NCI-H524 (cell line): Measurements from ENCODE around the gene SNU13.
"Not testable (repeated sequence)": the region's sequence is repeated elsewhere in the genome, so short reads cannot be mapped to it uniquely, and the experiment has no call there.

Experiments used
- DNase-seq, 2 experiments: peaks; one replicate each; lab custom pipeline; 2025; lab: John Stamatoyannopoulos, UW

Gene SNU13

DNA sequence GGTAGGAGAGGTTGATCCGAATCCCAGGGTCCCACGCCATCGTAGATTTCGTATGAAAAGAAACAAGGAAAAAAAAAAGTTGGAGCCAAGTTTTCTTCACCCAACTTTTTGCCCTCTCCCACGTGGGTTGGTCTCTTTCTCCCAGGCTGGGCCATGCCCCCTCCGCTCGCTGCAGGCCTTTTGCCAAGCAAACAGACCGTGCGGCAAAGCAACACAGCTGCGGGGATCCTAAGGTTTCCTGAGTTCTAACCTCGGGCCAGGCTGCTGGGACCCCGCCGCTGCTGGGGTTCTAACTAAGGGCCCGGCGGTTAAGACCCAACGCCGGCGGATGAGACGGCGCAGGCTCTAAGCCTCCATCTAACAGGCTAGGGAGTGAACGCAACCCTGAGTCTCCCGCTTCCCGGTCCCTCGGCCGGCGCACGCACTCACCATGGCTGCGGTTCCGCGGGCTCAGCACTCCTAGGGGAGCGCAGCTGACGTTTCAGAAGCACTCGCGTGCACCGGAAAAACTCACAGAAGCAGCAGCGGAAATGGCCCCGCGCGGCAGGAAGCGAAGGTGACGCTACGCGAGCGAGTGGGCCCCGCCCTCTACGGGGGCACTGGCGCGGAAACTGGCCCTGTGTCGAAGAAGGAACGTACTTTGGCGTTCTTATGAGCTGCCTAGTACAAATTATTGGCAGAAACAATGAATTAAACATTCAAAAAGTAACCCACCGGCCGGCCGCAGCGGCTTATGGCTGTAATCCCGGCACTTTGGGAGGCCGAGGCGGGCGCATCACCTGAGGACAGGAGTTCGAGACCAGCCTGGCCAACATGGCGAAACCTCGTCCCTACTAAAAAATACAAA is at the start of gene SNU13:
Gene SNU13, minus strand, starts transcription at position 503 of the 847 bp plus-strand sequence. Its CDS starts 71 bp downstream, at position 432.
- peak; percentile 83 to 92 for DNase-seq

DNA sequence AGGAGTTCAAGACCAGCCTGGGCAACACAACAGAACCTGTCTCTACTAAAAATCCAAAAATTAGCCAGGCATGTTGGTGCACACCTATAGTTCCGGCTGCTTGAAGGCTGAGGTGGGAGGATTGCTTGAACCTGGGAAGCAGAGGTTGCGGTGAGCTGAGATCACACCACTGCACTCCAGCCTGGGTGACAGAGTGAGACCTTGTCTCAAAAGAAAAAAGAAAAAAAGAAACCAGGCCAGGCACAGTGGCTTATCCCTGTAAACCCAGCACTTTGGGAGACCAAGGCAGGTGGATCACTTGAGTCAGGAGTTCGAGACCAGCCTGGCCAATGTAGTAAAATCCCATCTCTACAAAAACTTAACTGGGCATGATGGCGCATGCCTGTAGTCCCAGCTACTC is 44.6 kb upstream of the SNU13 start:
- DNase-seq: not testable (repeated sequence)

DNA sequence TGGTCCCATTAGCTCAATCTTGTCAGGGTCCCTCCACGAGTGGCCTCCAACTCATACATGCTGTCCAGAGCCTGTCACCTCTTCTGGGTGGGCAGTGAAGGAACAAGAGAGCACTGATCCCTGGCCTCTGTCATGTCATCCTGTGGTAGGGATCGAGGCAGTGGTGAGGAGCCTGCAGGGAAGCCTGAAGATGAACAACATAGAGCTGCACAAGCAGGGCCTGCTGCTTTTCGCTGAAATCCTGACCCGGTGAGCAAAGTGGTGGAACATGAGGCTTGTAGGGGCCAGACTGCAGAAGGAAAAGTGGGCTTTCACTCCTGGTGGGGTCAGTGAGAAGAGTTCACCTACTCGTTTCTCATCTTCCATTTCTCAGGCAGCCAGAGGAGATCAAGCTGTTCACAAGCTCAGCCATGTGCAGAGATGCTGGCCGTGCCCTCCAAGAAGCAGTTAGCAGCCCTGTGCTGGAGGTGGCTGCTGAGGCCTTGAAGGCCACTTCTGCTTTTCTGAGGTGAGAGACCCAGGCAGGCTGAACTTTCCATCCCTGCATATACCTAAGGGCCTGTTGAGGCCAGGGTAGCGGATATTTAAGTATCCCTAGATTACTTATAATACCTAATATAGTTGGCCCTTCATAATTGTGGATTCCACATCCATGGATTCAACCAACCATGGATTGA is 43.6 kb upstream of the SNU13 start:
- DNase-seq: no peak

DNA sequence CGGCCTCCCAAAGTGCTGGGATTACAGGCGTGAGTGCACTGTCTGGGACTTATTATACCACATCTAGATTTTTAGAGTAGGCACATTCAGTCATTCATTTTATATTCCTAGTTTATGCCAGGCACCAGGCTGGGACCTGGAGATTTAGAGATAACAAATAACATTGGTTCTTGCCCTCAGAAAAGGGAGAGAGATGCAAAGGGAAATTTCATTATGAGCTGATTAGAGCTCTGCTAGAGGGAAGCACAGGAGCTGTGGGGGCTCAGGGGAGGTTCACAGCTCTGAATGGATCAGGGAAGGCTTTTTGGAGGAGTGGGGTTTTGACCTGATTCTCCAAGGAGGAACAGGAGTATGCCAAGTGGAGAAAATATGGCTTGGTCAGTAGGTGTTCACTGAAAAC is 42.9 kb upstream of the SNU13 start:
- DNase-seq: no peak

DNA sequence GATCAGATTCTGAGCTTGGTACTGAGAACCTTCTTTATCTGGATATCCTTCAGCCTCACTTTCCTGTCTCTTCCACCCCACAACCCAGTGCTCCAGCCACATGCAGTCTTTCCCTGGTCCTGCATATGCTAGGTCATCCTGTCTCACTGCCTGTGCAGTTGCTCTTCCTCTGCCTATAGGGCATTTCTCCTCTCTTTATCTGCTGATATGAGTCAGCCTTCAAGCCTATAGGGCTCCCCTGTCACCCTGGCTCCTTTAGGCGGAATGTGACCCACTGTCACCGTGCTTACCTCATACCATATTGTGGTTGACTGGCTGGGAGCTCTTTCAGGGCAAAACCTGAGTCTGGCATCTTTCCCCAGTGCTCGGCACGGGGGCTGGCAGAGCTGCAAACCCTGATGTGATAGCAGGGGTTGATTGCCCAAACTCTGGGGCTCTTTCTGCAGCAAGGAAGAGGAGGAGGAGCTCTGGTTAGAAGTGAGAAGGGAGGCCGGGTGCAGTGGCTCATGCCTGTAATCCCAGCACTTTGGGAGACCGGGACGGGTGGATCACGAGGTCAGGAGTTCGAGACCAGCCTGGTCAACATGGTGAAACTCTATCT is 36.9 kb upstream of the SNU13 start:
- DNase-seq: no peak

DNA sequence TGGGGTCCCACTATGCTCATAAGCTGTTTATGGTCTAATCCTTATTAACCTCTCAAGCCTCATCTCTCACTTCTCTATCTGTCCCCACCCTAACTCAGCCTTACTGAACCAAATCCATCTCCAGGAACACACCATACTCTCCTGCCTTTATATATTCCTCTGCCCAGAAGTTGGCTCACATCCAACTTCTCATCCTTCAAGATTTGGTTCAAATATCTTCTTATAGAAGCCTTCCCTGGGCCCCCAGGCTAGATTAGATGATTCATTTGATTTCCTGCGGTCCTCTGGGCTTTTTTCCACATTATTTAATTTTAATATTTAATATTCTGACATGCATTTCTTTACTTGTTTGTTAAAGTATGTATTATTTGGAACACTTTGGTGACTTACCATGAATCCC is 33.8 kb upstream of the SNU13 start:
- no peak for DNase-seq

DNA sequence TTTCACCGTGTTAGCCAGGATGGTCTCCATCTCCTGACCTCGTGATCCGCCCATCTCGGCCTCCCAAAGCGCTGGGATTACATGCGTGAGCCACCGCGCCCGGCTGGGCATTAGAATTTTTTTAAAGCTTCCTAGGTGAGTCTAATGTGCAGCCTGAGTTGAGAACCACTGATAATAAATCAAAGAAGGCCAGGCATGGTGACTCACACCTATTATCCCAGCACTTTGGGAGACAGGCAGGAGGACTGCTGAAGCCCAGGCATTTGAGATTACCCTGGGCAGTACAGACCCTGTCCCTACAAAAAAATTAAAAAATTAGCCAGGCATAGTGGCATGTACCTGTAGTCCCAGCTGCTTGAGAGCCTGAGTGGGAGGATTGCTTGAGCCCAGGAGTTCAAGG is 24.3 kb upstream of the SNU13 start:
- no peak for DNase-seq

DNA sequence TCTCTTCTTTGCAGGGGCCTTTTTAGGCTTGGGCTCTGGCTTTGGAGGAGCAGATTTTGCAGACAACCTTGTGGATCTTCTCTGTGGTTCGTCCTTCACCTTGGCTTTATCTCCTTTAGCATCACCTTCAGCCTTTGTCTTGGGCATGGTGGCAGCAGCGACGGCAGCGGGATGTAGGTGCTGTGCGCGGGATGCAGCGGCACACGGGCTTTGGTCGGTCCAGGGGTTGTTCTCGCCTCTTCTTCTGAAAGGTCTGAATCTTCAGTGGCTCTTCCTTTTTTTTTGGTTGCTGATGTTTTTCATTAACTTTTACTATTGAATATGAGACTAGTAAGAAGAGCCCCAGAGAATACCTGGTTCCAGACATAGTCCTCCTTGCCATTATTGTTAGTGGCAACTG is 20.7 kb upstream of the SNU13 start:
- no peak for DNase-seq

DNA sequence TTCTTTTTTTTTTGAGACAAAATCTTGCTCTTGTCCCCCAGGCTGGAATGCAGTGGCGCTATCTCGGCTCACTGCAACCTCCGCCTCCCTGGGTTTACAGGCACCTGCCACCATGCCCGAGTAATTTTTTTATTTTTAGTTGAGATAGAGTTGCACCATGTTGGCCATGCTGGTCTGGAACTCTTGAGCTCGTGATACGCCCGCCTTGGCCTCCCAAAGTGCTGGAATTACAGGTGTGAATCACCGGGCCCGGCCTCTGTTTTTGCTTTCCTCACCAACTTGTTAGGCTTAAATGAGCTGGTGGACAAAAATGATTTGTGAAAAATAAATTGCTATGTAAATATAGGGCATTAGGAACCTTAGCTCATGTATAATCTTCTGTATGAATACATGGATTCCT is 14.1 kb upstream of the SNU13 start:
- no peak for DNase-seq

DNA sequence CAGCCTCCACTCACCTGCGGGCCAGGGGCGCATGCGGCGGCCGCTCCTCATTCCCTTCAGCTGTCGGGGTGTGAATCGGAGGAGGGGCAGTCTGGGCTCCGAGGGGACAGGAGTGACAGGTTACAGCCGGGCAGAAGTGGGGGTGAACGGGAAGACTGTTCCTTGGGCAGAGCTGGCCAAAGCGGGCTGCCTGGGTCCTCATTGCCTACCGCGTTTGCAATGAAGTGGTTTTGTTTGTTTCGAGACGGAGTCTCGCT is 11.4 kb upstream of the SNU13 start:
- no peak for DNase-seq

DNA sequence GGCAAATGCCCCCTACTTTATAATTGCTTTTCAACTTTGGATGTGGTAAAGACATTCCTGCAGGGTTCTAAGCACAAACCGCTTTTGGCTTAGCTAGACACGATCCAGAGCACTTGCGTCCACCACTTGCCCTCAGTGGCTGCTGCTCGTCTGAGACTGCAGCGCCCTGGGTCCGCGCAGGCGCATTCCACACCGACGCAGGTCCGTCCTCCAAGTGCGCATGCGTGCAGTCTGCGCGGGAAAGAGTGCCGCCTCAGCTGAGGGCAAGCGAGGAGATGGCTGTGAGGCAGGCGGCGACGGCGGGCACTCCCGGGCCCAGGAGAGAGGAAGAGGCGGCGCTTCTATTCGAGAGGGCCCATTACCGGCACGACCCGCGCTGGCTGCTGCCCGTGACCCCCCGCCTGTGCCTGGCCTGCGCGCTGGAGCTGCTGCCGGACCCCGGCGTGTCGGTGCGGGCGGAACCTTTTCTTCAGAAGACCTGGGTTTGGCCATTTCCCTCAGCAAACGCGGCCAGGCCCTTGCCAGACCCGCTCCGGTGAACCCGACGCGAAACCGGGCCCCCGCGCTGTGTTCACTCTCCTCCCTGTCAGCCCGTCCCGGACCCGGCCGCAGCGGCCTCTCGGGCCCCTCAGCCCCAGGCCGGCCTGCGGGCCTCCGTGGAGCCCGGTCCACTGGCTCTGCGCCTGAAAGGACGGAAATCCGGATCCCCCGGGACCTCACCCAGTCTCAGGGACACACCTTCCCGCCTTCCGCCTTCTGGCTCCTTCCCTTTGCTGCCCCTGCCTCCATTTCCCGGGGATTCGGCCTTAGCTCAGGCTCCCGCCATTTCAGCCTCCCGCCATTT is 10.8 kb upstream of the SNU13 start, which contains the start of gene MEI1:
Gene MEI1, plus strand, starts transcription at position 240 of the 844 bp plus-strand sequence. Its CDS starts 36 bp downstream, at position 276.
- DNase-seq: no peak

DNA sequence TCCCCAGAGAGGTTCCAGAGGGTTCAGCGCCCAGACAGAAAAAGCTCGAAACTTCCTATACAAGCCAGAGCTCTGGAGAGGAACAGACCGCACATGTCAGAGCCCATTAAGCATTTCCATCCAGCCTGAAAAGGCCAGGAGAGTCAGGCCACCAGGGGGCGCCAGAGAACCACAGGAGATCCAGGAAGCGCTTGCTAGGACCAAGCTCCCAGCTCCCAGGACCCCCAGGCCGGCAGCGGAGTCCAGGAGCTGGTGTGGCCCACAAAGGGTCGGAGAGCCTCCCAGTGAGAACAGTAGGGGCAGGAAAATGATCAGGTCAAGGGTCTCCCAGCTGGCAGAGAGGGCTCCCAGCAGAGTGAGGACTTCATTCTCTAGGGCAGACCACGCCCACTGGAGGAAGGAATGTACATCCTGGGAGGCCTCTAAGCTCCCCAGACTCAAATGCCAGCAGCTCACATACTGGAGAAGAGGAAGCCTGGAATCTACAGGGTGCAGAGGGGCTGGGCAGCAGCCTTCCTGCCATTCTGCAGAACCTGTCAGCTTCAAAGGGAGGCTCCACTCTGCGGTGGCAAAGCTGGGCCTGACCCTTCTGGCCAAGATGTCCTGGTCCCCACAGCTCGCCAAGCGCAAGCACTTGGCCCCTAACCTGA is 8.6 kb upstream of the SNU13 start:
- peak; percentile 74 to 89 for DNase-seq

DNA sequence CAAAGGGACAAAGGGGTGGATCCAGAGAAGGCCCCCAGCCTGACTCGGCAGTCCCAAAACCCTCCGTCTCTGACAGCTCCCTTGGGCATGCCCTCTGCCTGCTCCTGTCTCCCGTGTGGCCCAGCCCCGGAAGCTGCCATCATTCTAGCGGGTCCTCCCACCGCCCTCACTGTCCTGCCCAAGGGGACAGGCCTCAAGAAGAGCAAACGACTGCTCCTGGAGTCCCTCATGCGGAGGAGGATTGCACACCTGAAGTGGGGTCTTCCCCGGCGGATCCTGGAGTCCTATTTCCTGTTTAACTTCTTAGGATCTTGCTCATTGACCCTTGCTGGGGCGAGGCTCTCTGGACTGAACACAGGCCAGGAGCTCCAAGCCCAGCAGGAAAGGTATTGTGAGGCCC is 8.0 kb upstream of the SNU13 start:
- no peak for DNase-seq

DNA sequence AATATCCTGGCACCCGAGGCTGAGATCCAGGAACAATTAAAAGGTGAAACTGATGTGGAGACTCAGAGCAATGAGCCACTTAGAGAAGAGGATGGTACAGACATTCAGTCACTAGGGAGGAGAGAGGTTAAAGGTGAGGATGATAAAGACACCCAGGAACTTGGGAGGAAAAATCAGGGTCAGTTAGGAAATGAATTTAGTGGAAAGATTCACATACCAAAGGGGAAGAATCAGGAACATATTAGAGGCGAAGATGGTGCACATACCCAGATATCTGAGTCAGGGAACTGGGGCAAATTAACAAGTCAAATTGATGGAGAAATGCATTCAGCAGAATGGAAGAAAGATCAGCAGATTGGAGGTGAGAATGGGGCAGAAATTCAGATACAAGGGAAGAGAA is 6.5 kb upstream of the SNU13 start:
- no peak for DNase-seq

DNA sequence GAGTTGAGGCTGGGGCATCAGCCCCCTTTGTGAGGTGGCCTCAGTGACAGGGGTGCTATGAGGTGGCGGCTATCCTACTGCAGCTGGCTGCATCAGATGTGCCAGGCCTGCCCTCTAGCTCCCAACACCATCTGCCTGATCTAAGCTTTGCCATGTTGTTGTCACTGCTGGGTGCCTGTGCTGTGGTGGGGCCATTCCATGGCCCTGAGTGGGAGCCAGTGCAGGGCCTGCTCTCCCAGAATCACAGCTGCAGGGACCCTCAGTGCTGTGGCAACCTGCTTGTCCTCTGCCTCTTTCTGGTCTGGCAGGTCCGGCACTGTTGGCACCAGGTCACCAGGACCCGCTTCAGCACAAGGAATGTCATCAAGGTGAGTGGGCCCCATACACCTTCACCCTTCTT is 1.8 kb upstream of the SNU13 start:
- no peak for DNase-seq

DNA sequence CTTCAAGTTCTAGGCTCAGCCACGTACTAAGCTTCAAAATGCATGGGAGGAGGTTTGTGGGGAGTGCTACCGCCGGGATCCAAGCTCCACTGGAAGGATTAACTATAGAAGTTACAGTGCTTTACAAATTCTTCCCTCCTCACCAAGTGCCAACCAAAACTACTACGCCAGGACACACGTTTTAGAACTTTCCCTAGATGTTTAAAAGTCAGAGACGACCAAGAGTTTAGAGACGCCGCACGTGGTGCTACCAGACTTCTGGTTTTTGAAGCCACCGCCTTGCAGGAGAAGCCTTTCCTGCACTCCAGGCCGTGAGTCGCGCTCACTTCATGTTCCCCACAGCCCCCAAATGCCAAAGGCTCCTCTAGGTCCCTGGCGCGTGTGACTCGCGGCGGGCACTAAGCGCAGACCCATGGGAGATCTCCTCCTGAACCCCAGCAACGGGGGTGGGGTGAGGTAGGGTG is 734 bp downstream of the SNU13 start:
- peak in 1 of 2 experiments; percentile 37 for DNase-seq

DNA sequence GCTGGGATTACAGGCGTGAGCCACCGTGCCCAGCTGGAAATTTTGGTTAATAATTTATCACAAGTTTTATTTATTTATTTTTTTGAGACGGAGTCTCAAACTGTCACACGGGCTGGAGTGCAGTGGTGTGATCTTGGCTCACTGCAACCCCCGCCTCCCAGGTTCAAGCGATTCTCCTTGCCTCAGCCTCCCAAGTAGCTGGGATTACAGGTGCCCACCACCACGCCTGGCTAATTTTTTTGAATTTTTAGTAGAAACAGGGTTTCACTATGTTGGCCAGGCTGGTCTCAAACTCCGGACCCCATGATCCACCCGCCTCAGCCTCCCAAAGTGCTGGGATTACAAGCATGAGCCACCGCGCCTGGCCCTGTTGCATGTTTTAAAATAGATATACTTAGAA is 1.8 kb downstream of the SNU13 start:
- DNase-seq: not testable (repeated sequence)

DNA sequence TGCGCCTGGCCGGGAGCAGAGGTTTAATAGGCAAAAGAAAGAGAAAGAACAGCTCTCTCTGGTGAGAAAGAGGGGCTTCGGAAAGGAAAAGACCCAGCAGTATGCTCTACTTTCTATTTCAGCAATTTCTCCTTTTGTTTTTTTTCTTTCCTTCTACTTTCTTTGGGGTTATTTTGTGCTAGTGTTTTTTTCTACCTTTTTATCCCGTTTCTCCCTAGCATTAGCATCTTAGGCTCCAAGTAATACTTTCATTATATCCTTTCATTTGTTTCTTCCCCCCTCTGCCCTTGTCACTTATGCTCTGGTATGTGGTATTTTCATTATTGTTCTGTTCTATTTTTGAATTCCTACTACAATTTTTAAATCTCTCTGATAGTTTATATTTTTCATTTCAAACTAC is 4.5 kb downstream of the SNU13 start:
- no peak for DNase-seq

DNA sequence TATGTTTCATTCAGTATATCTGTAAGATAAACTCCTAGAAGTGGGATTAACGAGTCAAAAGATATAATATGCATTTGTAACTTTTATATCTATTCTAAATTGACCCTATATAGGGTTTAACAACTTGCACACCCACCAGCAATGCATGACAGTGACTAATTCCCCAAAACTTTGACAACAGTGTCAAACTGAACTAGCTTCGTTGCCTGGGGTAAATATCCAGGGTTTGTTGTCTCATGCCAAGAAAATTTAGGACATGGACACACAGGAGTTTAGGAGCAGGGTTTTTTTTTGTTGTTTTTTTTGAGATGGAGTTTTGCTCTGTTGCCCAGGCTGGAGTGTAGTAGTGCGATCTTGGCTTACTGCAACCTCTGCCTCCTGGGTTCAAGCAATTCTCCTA is 5.1 kb downstream of the SNU13 start:
- no peak for DNase-seq

DNA sequence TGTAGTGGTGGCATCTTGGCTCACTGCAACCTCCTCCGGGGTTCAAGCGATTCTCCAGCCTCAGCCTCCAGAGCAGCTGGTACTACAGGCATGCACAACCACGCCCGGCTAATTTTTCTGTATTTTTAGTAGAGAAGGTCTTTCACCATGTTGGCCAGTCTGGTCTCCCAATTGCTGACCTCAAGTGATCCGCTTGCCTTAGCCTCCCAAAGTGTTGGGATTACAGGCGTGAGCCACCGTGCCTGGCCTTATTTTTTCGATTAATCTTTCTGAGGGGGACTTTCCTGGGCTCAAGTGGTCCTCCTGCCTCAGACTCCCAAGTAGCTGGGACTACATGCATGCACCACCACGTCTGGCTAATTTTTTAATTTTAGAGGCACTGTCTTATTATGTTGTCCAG is 5.6 kb downstream of the SNU13 start:
- DNase-seq: no peak

DNA sequence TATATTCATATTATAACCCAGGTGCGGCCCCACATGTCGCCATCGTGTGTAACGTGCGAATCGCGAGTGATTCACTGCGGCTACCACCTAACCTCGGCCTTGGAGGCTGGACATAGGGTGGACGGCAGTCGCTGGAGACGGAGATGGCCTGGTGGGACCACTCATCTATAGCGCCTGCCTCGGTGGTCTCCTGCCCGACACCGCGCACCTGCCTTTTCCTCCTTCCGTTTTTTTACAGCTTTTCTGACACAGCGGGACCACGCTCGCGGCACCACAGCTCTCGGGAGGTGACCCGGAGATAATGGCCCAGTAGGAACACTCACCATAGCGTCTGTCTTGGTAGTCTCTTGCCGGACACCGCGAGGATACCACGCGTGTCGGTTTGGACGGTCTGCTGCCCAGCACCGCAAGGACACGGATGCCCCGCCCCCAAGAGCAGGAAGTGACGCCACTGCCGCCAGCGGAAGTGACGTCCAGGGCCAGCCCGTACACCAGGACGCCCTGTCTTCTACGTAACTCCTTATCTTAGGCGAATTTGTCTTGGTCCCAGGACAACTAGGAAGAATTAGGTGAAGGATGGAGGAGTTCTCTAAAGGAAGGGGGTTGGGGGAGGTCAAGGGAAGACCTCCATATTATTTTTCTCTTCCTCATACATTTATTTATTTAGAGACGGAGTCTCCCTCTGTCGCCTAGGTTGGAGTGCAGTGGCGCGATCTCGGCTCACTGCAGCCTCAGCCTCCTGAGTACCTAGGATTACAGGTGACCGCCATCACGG is 6.4 kb downstream of the SNU13 start:
- peak; percentile 64 to 77 for DNase-seq
